GM13977 (cell line): Measurements from ENCODE around the gene SIX5.
"Not testable (repeated sequence)": the region's sequence is repeated elsewhere in the genome, so short reads cannot be mapped to it uniquely, and the experiment has no call there.

Experiments used
- DNase-seq: peaks from one replicate; pipeline ENCODE4 v3.0.0; 2012; ENCODE audit warnings: low spot score
- in situ Hi-C: fragments of 300-500 bp; cut with MboI; formaldehyde crosslinking; loops from one replicate; pipeline ENCODE4 v1.12.0; 2022; ENCODE audit warnings: low sequenced_read_pairs, low pct_unique_long_range_greater_than_20kb, mixed read lengths, inconsistent platforms; ENCODE audit not compliant: unreplicated experiment
- TF ChIP-seq, protein P1 (sequence below): IDR thresholded peaks from 2 replicates; pipeline ENCODE4 v1.5.1; 2012; ENCODE audit warnings: mild to moderate bottlenecking, control low read depth; ENCODE audit not compliant: insufficient read depth; ENCODE audit errors: extremely low read depth, missing control alignments

SIX5 gene

DNA sequence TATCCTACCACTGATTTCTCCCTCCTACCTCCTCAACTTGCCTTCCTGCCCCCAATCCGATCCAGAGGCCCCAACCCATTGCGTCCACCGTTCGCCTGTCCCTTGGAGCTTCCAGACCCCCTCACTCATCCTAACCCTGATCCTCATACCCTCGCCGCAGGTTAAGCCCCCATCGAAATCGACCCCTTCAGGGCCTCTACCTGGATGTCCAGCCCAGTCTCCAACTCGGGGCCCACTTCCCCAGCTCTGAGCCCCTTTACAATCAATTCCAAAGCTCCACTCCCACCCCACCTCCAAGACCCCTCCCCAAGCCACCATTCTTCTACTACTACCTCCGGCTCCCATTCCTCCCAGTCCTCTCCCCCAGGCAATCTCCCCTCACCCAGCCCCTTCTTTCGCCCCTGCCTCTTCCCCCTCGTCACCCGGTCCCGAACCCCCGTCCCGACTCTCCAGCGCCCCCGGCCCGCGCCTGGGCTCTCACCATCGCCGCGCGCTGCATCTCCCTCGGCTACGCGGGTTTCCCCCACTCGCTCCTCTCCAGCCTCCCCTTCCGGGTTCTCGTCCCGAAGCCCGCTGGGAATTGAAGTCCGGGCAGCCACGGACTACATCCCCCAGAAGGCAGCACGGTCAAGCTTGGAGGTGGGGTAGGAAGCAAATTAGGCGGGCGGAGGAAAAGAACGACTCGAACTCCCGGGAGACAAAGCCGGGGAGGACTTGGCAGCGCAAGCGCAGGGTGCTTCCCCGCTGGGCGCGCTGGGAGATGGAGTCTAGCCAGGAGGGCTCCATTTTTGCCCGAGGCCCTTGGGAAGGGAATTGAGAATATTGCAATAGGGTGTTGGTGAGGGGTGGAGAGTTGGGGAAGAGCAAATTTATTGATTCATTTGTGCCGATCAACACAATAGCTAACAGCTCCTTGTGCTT, 38.4 kb downstream of the SIX5 start, which contains the start of gene FBXO46:
FBXO46 (minus strand) TSS at position 529 of the 921 bp plus-strand sequence. CDS start 17,401 bp downstream, outside the sequence.
- in situ Hi-C loops = no loop called here
- peak; percentile 96 for DNase-seq
- TF ChIP-seq, protein P1, sequence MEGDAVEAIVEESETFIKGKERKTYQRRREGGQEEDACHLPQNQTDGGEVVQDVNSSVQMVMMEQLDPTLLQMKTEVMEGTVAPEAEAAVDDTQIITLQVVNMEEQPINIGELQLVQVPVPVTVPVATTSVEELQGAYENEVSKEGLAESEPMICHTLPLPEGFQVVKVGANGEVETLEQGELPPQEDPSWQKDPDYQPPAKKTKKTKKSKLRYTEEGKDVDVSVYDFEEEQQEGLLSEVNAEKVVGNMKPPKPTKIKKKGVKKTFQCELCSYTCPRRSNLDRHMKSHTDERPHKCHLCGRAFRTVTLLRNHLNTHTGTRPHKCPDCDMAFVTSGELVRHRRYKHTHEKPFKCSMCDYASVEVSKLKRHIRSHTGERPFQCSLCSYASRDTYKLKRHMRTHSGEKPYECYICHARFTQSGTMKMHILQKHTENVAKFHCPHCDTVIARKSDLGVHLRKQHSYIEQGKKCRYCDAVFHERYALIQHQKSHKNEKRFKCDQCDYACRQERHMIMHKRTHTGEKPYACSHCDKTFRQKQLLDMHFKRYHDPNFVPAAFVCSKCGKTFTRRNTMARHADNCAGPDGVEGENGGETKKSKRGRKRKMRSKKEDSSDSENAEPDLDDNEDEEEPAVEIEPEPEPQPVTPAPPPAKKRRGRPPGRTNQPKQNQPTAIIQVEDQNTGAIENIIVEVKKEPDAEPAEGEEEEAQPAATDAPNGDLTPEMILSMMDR = peak; percentile 43

DNA sequence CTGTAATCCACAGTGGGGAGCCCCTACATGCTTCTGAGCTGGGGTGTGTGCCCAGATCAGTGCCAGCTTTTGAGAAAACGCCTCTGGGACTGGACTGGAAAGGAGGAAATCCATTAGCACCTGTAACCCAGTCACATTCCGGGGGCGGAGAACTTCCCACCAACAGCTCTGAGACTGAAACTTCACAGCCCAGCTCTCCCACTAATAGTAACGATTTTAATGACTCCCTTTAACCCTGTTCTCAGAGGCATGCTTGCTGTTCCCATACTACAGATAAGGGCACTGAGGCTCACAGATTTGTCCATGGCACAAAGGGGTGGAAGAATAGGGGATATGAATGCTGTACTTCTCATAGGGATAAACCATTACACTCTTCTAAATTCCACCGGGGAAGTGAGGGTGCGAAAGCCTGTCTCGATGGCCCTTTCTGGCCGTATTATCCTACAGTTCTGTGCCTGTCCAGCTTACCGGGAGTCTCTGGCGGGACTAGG, 39.2 kb downstream of the SIX5 start:
- DNase-seq = peak; percentile 54
- TF ChIP-seq, protein P1 = no peak
- in situ Hi-C loops = no loop called here

DNA sequence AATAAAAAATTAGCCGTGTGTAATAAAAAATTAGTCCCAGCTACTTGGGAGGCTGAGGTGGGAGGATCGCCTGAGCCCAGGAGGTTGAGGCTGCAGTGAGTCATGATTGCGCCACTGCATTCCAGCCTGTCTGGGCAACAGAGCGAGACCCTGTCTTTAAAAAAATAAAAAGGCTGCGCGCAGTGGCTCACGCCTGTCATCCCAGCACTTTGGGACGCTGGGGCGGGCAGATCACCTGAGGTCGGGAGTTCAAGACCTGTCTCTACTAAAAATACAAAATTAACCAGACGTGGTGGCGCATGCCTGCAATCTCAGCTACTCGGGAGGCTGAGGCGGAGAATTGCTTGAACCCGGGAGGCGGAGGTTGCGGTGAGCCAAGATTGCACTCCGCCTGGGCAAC, 40.4 kb downstream of the SIX5 start:
- in situ Hi-C loops, DNase-seq: not testable (repeated sequence)

DNA sequence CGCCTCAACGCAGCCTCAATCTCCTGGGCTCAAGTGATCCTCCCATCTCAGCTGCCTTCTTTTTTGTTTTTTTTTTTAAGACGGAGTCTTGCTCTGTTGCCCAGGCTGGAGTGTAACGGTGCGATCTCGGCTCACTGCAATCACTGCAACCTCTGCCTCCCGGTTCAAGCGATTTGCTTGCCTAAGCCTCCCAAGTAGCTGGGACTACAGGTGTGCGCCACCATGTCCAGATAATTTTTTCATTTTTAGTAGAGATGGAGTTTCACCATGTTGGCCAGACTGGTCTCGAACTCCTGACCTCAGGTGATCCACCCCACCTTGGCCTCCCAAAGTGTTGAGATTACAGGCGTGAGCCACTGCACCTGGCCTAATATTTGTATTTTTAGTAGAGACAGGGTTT, 49.0 kb downstream of the SIX5 start:
- in situ Hi-C loops, DNase-seq: not testable (repeated sequence)

DNA sequence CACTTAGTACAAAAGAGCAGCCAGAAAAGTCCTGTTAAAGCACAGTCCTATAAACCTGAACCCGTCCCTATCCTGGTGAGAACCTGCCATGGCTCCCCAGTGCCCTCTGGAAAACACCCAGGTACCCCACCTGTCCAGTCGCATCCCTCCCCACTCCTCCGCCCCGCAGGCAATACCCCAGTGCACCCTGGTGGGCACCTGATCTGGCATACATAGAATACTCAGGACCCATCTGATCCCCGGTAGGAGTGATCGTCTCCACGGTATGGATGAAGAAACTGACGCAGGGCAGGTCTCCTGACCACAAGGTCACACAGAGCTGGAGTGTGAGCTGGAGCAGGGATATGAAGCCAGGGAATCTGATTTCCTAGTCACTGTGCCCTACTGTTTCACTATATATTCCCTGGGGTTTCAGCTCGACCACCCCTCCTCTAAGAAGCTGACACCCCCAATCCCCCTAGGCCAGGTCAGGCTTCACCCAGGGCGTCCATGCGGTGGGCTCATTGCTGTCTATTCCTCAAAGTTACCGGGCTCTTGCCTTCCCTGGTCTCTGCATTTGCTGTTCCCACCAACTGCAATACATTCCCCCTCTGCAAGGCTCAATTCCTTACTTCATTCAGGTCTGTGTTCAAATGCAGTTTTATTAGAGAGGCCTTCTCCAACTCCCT, 50.9 kb downstream of the SIX5 start:
- TF ChIP-seq, protein P1 = no peak
- in situ Hi-C loops = no loop called here
- DNase-seq = no peak

DNA sequence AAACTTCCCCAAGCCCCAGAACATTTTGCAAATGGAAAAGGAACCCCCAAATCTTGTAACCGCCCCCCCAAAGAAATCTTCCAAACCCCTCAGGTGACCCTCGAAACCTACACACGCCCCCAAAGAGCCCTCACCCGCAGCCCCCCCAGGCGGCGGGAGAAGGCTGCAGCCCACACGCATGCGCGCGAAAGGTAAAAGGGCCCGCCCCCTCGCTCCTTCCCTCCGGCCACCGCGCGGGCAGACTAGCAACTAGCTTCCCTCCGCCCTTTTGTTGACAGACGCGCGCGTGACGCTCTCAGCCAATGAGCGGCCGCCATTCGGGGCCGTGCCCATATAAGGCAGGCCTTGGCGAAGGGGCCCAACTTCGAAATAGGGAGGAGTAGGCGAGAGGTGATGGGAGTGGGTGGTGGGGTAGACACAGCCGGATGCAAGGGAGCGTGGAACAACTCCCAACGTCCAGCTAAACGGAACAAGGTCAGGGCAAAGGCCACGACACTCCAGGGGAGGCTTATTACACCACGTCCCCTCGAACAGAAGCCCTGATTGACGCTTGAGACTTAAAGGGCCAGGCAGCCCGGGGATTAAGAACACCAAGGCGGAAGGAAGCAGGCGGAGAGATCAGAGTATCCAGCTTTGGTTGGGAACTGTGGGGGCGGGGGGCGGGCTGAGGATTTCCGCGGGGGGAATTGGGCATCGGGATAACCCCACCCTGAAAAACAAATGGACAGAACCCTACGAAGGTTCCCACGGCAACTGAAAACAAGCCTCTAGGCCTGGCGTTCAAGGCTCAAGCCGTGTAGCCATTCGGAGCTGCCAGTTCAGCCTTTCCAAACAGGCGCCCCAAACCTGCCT, 51.7 kb downstream of the SIX5 start:
- TF ChIP-seq, protein P1 = peak; percentile 19
- peak; percentile 97 for DNase-seq
- in situ Hi-C loops = no loop called here
